Measurements from ENCODE around the gene KCNH2. TPM values are rescaled to one million over a fixed set of nuclear protein-coding genes. Genes with fewer than 3 reads are reported as not detected.

Gene KCNH2
- total and polyA plus RNA-seq, 10 of the 15 experiments (the other 5 are each of a cell fraction or from before 2014, with no cell fraction given): 0.04 to 0.24 (median 0.17) TPM; not detected in 6

DNA sequence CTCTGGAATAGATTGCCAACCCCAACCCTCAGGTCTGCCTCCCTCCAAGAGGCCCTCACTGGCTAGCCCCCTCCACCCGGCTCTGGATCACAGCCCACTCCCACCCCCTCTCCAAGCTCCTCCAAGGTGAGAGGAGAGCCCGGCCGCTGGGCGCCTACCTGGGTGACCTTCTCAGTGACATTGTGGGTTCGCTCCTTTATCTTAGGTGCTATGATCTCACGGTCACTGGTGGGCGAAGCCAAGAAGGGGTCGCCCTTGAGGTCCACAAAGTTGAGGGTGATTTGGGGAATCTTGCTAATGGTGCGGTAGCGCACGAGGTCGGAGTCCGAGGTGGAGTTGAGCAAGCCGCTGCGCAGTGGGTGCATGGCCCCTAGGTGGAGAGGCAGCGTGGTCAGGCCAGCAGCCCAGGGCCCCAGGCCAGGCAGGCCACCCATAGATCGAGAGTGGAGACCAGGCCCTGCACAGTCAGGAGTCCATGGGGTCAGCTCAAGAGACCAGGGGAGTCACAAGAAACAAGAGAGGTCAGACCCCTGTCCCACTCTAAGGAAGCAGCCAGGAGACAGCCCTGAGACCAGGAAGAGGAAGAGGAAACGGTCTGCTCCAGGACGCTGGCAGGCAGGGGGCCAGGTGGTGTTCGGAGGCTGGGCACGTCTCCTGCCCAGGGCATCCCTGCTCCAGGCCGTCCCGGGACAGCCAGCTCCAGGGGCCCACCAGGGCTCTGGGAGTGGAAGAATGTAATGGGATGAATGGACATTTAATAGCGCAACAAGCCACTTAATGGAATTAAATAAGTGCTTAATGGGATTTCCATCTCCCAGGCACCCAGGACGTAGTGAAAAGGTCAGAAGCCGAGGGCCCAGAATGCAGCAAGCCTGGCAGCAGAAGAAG is 20.7 kb downstream of the KCNH2 start (continued):
- no peak for TF ChIP-seq MAX (IDR thresholded peaks at IDR 0.05; ENCODE audit: low read depth, low read length)

DNA sequence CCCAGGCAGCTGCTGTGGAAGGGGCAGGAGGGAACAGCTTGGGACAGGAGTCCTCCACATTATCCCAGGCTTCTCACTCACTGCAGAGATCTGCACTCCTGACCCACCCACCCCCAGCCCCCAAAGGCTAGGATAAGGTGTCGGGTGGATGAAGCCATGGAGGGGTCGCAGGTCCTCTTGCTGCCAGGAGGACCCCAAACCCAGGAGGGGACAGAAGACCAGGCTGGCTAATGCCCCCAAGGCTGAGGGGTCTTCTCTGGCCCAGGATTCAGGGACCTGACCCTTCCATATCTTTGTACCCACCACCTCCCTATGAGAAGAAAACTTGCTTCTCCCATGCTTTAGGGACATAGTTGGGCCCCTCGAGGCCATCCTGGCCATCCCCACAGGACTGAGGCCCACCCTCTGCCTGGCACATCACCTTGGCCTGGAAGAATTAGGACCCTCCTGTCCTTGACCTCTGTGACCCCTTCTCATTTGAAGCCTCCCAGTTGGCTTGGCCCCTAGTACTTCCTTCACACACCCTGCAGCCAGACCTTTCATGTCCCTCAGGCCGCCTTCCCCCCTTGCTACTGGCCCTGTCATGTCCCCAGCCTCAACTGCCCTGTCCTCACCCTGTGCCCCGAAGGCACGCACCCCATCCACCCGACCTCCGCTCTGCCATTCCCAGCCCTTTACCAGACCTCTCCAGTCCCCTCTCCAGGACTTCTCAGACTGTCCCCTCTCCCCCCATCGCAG is 21.6 kb downstream of the KCNH2 start:
- TF ChIP-seq MXI1 (IDR thresholded peaks at IDR 0.05; ENCODE audit: low read depth, low read length) (no peak), SUPT20H (IDR thresholded peaks at IDR 0.05; ENCODE audit: borderline replicate concordance, control insufficient read depth, low read depth, low read length) (no peak), CHD1 (IDR thresholded peaks at IDR 0.05; ENCODE audit: low read depth, low read length) (no peak), SREBF1 (IDR thresholded peaks at IDR 0.05; ENCODE audit: low read length) (no peak), HCFC1 (IDR thresholded peaks at IDR 0.05; ENCODE audit: low read length) (no peak), USF2 (IDR thresholded peaks at IDR 0.05; ENCODE audit: borderline replicate concordance, low read depth, low read length) (no peak), GATAD2B (conservative IDR thresholded peaks at IDR 0.05; ENCODE audit: low read depth) (no peak), TCF3 (IDR thresholded peaks at IDR 0.05; ENCODE audit: borderline replicate concordance, insufficient read depth, low read depth, low read length) (no peak), SRF (IDR thresholded peaks at IDR 0.05; ENCODE audit: low read depth in 2 of 2, low read length in 2 of 2) (no peak)
- intact Hi-C loops (cut with micrococcal nuclease; ENCODE audit: unreplicated experiment) (no loop called here), in situ Hi-C loops (cut with MboI) (no loop called here)
- Histone ChIP-seq H3K4me2 (ENCODE audit: control insufficient read depth, insufficient read depth) (no peak overlapping the region), H3K27me3 (replicated peaks in 1 of 2; ENCODE audit: control insufficient read depth in 2 of 2, insufficient read depth in 2 of 2, low read length in 1 of 2) (no peaks in the 10 kb centered on the region; a peak in 2 of 4 replicates), H3K9ac (ENCODE audit: control insufficient read depth, insufficient read depth, low read length) (no peak overlapping the region), H3K36me3 (ENCODE audit: control insufficient read depth in 2 of 2, insufficient read depth in 2 of 2, low read length in 1 of 2) (no peaks in the 10 kb centered on the region), H4K20me1 (ENCODE audit: control insufficient read depth, insufficient read depth) (no peaks in the 10 kb centered on the region), H3K9me3 (replicated peaks; ENCODE audit: control insufficient read depth, insufficient read depth, low read length) (no peaks in the 10 kb centered on the region), H2AFZ (ENCODE audit: control insufficient read depth, low read depth, low read length) (no peak overlapping the region), H3K27ac (ENCODE audit: control insufficient read depth, insufficient read depth) (no peak overlapping the region), H3K4me1 (ENCODE audit: control insufficient read depth, insufficient read depth, low read length) (no peaks in the 10 kb centered on the region), H3K4me3 (no peak overlapping the region), H3K79me2 (ENCODE audit: control insufficient read depth, insufficient read depth, low read length) (no peaks in the 10 kb centered on the region)
- FAIRE-seq: no peak
- SMC1A ChIA-PET (ENCODE audit: uncharacterized antibody, unreplicated experiment): no interaction called here
- ATAC-seq: no peak
- no TSS peak for BruUV-seq (replicated peaks)
- RAD21 ChIA-PET (ENCODE audit: unreplicated experiment): no interaction called here
- DNase-seq (ENCODE audit: low read depth, low spot score): no peak
- POLR2A ChIA-PET: no interaction called here
- CTCF ChIA-PET: no interaction called here
- 26% methylated on average over 9 of the region's 9 CpGs for WGBS (ENCODE audit: insufficient coverage, insufficient replicate concordance, low lambda C conversion rate, missing lambda C conversion rate)
